HCT116 (cell line): ENCODE results near the gene UBASH3B. TPM values are rescaled to one million over a fixed set of nuclear protein-coding genes. Genes with fewer than 3 reads are reported as not detected.

Experiments
- ATAC-seq: fragments of 200-7000 bp; cut with Tn5 transposase; 2 replicates; pipeline ENCODE4 v1.9.1; 2020; ENCODE audit warnings: mild to moderate bottlenecking, moderate library complexity
- BruUV-seq: library from RNA; stranded (reverse); fragments of 400-500 nt; replicated peaks from 2 replicates; lab custom pipeline; 2021; lab: Mats Ljungman, UMichigan
- CTCF ChIA-PET: fragments of 300-600 bp; sonication (Branson Sonifier 250); formaldehyde crosslinking; loops from one replicate; lab custom pipeline; 2021; ENCODE audit warnings: antibody characterized with exemption; lab: Charles Lee
- POLR2A ChIA-PET: fragments of 300-600, 350-600 bp; sonication (Branson Sonifier 250); formaldehyde crosslinking; loops from one replicate; lab custom pipeline; 2021; ENCODE audit warnings: antibody characterized with exemption; lab: Charles Lee
- RAD21 ChIA-PET, 2 experiments: fragments of 300-600 bp; sonication (Branson Sonifier 250); formaldehyde crosslinking; loops; one replicate each; lab custom pipeline; 2023; ENCODE audit warnings: low total read pairs in 2 of 2; ENCODE audit not compliant: uncharacterized antibody in 2 of 2, unreplicated experiment in 2 of 2, low non-redundant PET in 1 of 2; lab: Charles Lee
- DNase-seq: peaks from one replicate; pipeline ENCODE4 v3.0.0-alpha.2; 2010; ENCODE audit warnings: low read depth, low spot score
- H2AFZ ChIP-seq: fragments of 200-600 bp; shearing (Covaris generic), sonication (generic); 2 replicates; pipeline ENCODE4 v1.6.1; 2017; ENCODE audit warnings: low read depth, mixed run types, mixed read lengths, antibody characterized with exemption, low read length; ENCODE audit not compliant: poor library complexity, severe bottlenecking
- H3K27ac ChIP-seq: 2 replicates; pipeline ENCODE4 v1.5.1; 2012; ENCODE audit warnings: low read depth, low read length
- H3K27me3 ChIP-seq: fragments of 200-600 bp; sonication (generic); 2 replicates; pipeline ENCODE4 v1.6.1; 2016; ENCODE audit warnings: mixed run types, low read length, mixed read lengths; ENCODE audit not compliant: insufficient read depth
- H3K36me3 ChIP-seq, 2 experiments: fragments of 200-500 bp in 1 of 2; fragments of 200-600 bp in 1 of 2; sonication (Bioruptor generic) in 1 of 2; sonication (generic) in 1 of 2; 2 replicates each; pipeline versions ENCODE4 v1.5.1 to v1.6.1; 2014 to 2016; ENCODE audit warnings: low read length in 2 of 2, inconsistent platforms in 1 of 2, mixed read lengths in 1 of 2, mixed run types in 1 of 2; ENCODE audit not compliant: insufficient read depth in 2 of 2, control insufficient read depth in 1 of 2
- H3K4me1 ChIP-seq, 2 experiments: fragments of 200-600 bp in 1 of 2; sonication (generic) in 1 of 2; 2 replicates each; pipeline versions ENCODE4 v1.5.1 to v1.6.1; 2012 to 2017; ENCODE audit warnings: low read length in 2 of 2, inconsistent platforms in 1 of 2, mild to moderate bottlenecking in 1 of 2, mixed read lengths in 1 of 2, mixed run types in 1 of 2, moderate library complexity in 1 of 2; ENCODE audit not compliant: insufficient read depth in 2 of 2, control insufficient read depth in 1 of 2
- H3K4me2 ChIP-seq: fragments of 200-600 bp; sonication (generic); 2 replicates; pipeline ENCODE4 v1.6.1; 2017; ENCODE audit warnings: mixed run types, low read length, mixed read lengths
- H3K4me3 ChIP-seq, 2 experiments: fragments of 200-600 bp in 1 of 2; sonication (generic) in 1 of 2; replicated peaks in 1 of 2; 2 replicates each; pipeline ENCODE4 v1.5.1; 2011 to 2016; ENCODE audit warnings: low read length in 2 of 2, control low read depth in 1 of 2, low read depth in 1 of 2, mild to moderate bottlenecking in 1 of 2, mixed read lengths in 1 of 2, mixed run types in 1 of 2
- H3K79me2 ChIP-seq: fragments of 200-600 bp; sonication (generic); 2 replicates; pipeline ENCODE4 v1.6.1; 2017; ENCODE audit warnings: mild to moderate bottlenecking, mixed run types, low read length, moderate library complexity, mixed read lengths; ENCODE audit not compliant: insufficient read depth
- H3K9ac ChIP-seq: fragments of 200-600 bp; sonication (generic); 2 replicates; pipeline ENCODE4 v1.6.1; 2016; ENCODE audit warnings: low read length, mixed read lengths
- H3K9me2 ChIP-seq: fragments of 200-600 bp; sonication (generic), shearing (Covaris generic); 2 replicates; pipeline ENCODE4 v1.6.1; 2017; ENCODE audit warnings: mixed run types, mild to moderate bottlenecking, moderate library complexity; ENCODE audit not compliant: insufficient read depth
- H3K9me3 ChIP-seq, 2 experiments: fragments of 200-500 bp in 1 of 2; fragments of 200-600 bp in 1 of 2; sonication (Bioruptor generic) in 1 of 2; sonication (generic) in 1 of 2; 2 replicates each; pipeline ENCODE4 v1.6.1; 2014 to 2017; ENCODE audit warnings: low read length in 2 of 2, mixed read lengths in 2 of 2, inconsistent platforms in 1 of 2, low read depth in 1 of 2, mild to moderate bottlenecking in 1 of 2, mixed run types in 1 of 2, moderate library complexity in 1 of 2; ENCODE audit not compliant: control insufficient read depth in 1 of 2, insufficient read depth in 1 of 2
- H4K20me1 ChIP-seq: fragments of 200-600 bp; sonication (generic), shearing (Covaris generic); 2 replicates; pipeline ENCODE4 v1.6.1; 2017; ENCODE audit warnings: mixed run types, mild to moderate bottlenecking, moderate library complexity; ENCODE audit not compliant: insufficient read depth
- CBX3 ChIP-seq: IDR thresholded peaks from 2 replicates; pipeline ENCODE4 v1.6.1; 2012; ENCODE audit warnings: low read depth
- CEBPB ChIP-seq: IDR thresholded peaks from 2 replicates; pipeline ENCODE4 v1.6.1; 2012; ENCODE audit warnings: low read depth
- ELF1 ChIP-seq: IDR thresholded peaks from 2 replicates; pipeline ENCODE4 v1.6.1; 2012; ENCODE audit warnings: low read depth, borderline replicate concordance
- EZH2 ChIP-seq: fragments of 200-600 bp; sonication (generic); IDR thresholded peaks from 2 replicates; pipeline ENCODE4 v1.6.1; 2017; ENCODE audit warnings: antibody characterized with exemption, mixed run types
- EZH2phosphoT487 ChIP-seq: fragments of 200-600 bp; IDR thresholded peaks from 2 replicates; pipeline ENCODE4 v1.6.1; 2018; ENCODE audit warnings: antibody characterized with exemption, borderline replicate concordance
- FOSL1 ChIP-seq: IDR thresholded peaks from 2 replicates; pipeline ENCODE4 v1.6.1; 2012; ENCODE audit warnings: low read depth
- JUND ChIP-seq: IDR thresholded peaks from 2 replicates; pipeline ENCODE4 v1.6.1; 2012
- POLR2A ChIP-seq: IDR thresholded peaks from 2 replicates; pipeline ENCODE4 v1.7.0; 2011; ENCODE audit warnings: borderline replicate concordance; ENCODE audit not compliant: insufficient read depth, insufficient read length; ENCODE audit errors: extremely low read depth
- POLR2AphosphoS5 ChIP-seq: IDR thresholded peaks from 2 replicates; pipeline ENCODE4 v1.6.1; 2011; ENCODE audit warnings: mild to moderate bottlenecking, low read depth, low read length, moderate library complexity
- RAD21 ChIP-seq: IDR thresholded peaks from 2 replicates; pipeline ENCODE4 v1.6.1; 2012; ENCODE audit warnings: low read depth, mild to moderate bottlenecking
- SP1 ChIP-seq: IDR thresholded peaks from 2 replicates; pipeline ENCODE4 v1.6.1; 2012; ENCODE audit warnings: low read depth
- SRF ChIP-seq: IDR thresholded peaks from 2 replicates; pipeline ENCODE4 v1.6.1; 2012; ENCODE audit warnings: low read depth
- TCF7L2 ChIP-seq: IDR thresholded peaks from 2 replicates; pipeline ENCODE4 v1.7.0; 2011; ENCODE audit warnings: borderline replicate concordance, inconsistent platforms; ENCODE audit not compliant: insufficient read depth, insufficient read length; ENCODE audit errors: extremely low read depth
- YY1 ChIP-seq: IDR thresholded peaks from 2 replicates; pipeline ENCODE4 v1.6.1; 2011; ENCODE audit warnings: low read length, low read depth, moderate library complexity, mild to moderate bottlenecking; ENCODE audit not compliant: insufficient replicate concordance; ENCODE audit errors: extremely low read depth
- ZFX ChIP-seq: fragments of 450-650 bp; IDR thresholded peaks from 2 replicates; pipeline ENCODE4 v1.6.1; 2017
- ZNF274 ChIP-seq: fragments of 200-500 bp; sonication (Bioruptor generic); IDR thresholded peaks from 2 replicates; pipeline ENCODE4 v1.6.1; 2014; ENCODE audit warnings: mild to moderate bottlenecking, low read depth, low read length, inconsistent platforms
- intact Hi-C: fragments of 100-400 bp; cut with micrococcal nuclease; formaldehyde crosslinking; loops from 2 replicates; pipeline ENCODE4 v1.10.0; 2022
- total RNA-seq: library from RNA; stranded (reverse); gene quantifications from one replicate; pipeline ENCODE4 v1.2.1, GENCODE V29; 2021; ENCODE audit not compliant: unreplicated experiment
- TF ChIP-seq, protein P1 (sequence below): IDR thresholded peaks from 2 replicates; pipeline ENCODE4 v1.6.1; 2012
- TF ChIP-seq, protein P2 (sequence below): IDR thresholded peaks from 2 replicates; pipeline ENCODE4 v1.6.1; 2011; ENCODE audit warnings: mild to moderate bottlenecking, low read length, moderate library complexity; ENCODE audit not compliant: insufficient replicate concordance; ENCODE audit errors: extremely low read depth
- TF ChIP-seq, protein P3 (sequence below): IDR thresholded peaks from 2 replicates; pipeline ENCODE4 v1.6.1; 2012; ENCODE audit warnings: low read depth
- TF ChIP-seq, protein P4 (sequence below): IDR thresholded peaks from 2 replicates; pipeline ENCODE4 v1.6.1; 2012

The UBASH3B gene
- total RNA-seq, 1 experiment from 2014 or later = 40.3 TPM

DNA sequence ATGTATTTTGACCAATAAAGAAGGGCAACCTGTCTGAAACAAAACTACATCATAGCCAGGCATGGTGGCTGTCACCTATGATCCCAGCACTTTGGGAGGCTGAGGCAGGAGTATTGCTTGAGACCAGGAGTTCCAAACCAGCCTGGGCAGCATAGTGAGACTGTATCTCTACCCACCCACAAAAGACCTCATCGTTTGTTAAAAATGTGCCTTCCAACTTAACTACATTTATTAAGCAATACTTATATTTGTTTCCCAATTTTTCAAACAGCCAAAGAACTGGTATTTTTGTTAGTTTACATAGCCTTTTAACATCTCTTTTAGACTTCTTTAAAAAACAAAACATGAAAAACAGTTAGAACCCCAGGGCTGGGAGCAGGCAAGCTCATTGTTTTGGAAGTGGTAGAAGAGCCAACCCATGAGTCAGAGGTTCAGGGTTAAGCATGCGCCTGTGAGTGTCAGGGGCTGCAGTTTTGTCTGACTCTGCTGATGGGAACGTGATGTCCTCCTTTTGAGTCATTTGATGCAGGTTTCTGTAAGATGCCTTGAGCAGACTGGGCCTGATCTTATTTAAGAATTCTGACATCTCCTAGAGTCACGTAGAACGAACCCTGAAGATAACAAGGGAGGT lies 128.9 kb downstream of the UBASH3B start:
- DNase-seq (no peak), ATAC-seq (no peak)
- TF ChIP-seq JUND (no peak), ZFX (no peak), CBX3 (no peak), ZNF274 (no peak), SRF (no peak), FOSL1 (no peak), POLR2A (no peak), EZH2 (no peak), CEBPB (no peak), YY1 (no peak), TCF7L2 (no peak), POLR2AphosphoS5 (no peak), EZH2phosphoT487 (no peak), ELF1 (no peak), SP1 (no peak), RAD21 (no peak)
- TF ChIP-seq, protein P1, sequence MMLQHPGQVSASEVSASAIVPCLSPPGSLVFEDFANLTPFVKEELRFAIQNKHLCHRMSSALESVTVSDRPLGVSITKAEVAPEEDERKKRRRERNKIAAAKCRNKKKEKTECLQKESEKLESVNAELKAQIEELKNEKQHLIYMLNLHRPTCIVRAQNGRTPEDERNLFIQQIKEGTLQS = no peak
- TF ChIP-seq, protein P2, sequence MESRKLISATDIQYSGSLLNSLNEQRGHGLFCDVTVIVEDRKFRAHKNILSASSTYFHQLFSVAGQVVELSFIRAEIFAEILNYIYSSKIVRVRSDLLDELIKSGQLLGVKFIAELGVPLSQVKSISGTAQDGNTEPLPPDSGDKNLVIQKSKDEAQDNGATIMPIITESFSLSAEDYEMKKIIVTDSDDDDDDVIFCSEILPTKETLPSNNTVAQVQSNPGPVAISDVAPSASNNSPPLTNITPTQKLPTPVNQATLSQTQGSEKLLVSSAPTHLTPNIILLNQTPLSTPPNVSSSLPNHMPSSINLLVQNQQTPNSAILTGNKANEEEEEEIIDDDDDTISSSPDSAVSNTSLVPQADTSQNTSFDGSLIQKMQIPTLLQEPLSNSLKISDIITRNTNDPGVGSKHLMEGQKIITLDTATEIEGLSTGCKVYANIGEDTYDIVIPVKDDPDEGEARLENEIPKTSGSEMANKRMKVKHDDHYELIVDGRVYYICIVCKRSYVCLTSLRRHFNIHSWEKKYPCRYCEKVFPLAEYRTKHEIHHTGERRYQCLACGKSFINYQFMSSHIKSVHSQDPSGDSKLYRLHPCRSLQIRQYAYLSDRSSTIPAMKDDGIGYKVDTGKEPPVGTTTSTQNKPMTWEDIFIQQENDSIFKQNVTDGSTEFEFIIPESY = no peak
- TF ChIP-seq, protein P3, sequence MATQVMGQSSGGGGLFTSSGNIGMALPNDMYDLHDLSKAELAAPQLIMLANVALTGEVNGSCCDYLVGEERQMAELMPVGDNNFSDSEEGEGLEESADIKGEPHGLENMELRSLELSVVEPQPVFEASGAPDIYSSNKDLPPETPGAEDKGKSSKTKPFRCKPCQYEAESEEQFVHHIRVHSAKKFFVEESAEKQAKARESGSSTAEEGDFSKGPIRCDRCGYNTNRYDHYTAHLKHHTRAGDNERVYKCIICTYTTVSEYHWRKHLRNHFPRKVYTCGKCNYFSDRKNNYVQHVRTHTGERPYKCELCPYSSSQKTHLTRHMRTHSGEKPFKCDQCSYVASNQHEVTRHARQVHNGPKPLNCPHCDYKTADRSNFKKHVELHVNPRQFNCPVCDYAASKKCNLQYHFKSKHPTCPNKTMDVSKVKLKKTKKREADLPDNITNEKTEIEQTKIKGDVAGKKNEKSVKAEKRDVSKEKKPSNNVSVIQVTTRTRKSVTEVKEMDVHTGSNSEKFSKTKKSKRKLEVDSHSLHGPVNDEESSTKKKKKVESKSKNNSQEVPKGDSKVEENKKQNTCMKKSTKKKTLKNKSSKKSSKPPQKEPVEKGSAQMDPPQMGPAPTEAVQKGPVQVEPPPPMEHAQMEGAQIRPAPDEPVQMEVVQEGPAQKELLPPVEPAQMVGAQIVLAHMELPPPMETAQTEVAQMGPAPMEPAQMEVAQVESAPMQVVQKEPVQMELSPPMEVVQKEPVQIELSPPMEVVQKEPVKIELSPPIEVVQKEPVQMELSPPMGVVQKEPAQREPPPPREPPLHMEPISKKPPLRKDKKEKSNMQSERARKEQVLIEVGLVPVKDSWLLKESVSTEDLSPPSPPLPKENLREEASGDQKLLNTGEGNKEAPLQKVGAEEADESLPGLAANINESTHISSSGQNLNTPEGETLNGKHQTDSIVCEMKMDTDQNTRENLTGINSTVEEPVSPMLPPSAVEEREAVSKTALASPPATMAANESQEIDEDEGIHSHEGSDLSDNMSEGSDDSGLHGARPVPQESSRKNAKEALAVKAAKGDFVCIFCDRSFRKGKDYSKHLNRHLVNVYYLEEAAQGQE = no peak
- TF ChIP-seq, protein P4, sequence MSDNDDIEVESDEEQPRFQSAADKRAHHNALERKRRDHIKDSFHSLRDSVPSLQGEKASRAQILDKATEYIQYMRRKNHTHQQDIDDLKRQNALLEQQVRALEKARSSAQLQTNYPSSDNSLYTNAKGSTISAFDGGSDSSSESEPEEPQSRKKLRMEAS = no peak
- Histone ChIP-seq H3K27ac (no peak overlapping the region), H3K9me2 (no peaks in the 10 kb centered on the region), H3K4me2 (no peak overlapping the region), H3K9ac (no peak overlapping the region), H3K4me1 (peaks cover 0 to 6% of the 10 kb centered on the region in 2 experiments; a peak in 2 of 4 replicates), H3K36me3 (peaks cover 4 to 5% of the 10 kb centered on the region in 2 experiments; a peak in 2 of 4 replicates), H4K20me1 (no peaks in the 10 kb centered on the region), H3K9me3 (no peaks in the 10 kb centered on the region), H3K27me3 (no peaks in the 10 kb centered on the region), H2AFZ (no peak overlapping the region), H3K4me3 (no peak overlapping the region), H3K79me2 (no peaks in the 10 kb centered on the region)
- BruUV-seq = no TSS peak
- CTCF ChIA-PET = interaction anchor here (1.0 kb wide), 1 partner anchor 241 kb away, joined by 3 read pairs; no protein-coding TSS in a partner anchor
- RAD21 ChIA-PET = no interaction called here
- intact Hi-C loops = no loop called here
- POLR2A ChIA-PET = no interaction called here
